Calu3 (cell line): ENCODE data around the gene NPHP4. TPM values are rescaled to one million over a fixed set of nuclear protein-coding genes. Genes with fewer than 3 reads are reported as not detected.
"Not testable (repeated sequence)": the region's sequence is repeated elsewhere in the genome, so short reads cannot be mapped to it uniquely, and the experiment has no call there.

Experiments
- BruUV-seq: library from RNA; stranded (reverse); fragments of 400-500 nt; replicated peaks from 2 replicates; lab custom pipeline; 2021; lab: Mats Ljungman, UMichigan
- CTCF ChIA-PET: fragments of 300-600 bp; sonication (Branson Sonifier 250); formaldehyde crosslinking; loops from one replicate; lab custom pipeline; 2022; ENCODE audit warnings: antibody characterized with exemption; lab: Charles Lee
- DNase-seq: peaks from one replicate; pipeline ENCODE4 v3.0.0; 2022
- H3K27ac Mint-ChIP-seq: one replicate; pipeline ENCODE4 v1.8.0; 2022; ENCODE audit warnings: mixed read lengths; ENCODE audit not compliant: unreplicated experiment
- H3K27me3 Mint-ChIP-seq: one replicate; pipeline ENCODE4 v1.8.0; 2022; ENCODE audit warnings: mixed read lengths; ENCODE audit not compliant: unreplicated experiment
- H3K36me3 Mint-ChIP-seq: one replicate; pipeline ENCODE4 v1.8.0; 2022; ENCODE audit warnings: mild to moderate bottlenecking, moderate library complexity, mixed read lengths; ENCODE audit not compliant: insufficient read depth, unreplicated experiment
- H3K4me1 Mint-ChIP-seq: one replicate; pipeline ENCODE4 v1.8.0; 2022; ENCODE audit warnings: mild to moderate bottlenecking, low read depth, mixed read lengths; ENCODE audit not compliant: unreplicated experiment
- H3K4me3 Mint-ChIP-seq: one replicate; pipeline ENCODE4 v1.8.0; 2022; ENCODE audit warnings: mild to moderate bottlenecking, low read depth, moderate library complexity, mixed read lengths; ENCODE audit not compliant: unreplicated experiment
- H3K9me3 Mint-ChIP-seq: one replicate; pipeline ENCODE4 v1.8.0; 2022; ENCODE audit warnings: low read depth, mixed read lengths; ENCODE audit not compliant: unreplicated experiment
- intact Hi-C: fragments of 100-400 bp; cut with micrococcal nuclease; formaldehyde crosslinking; loops from one replicate; pipeline ENCODE4 v1.10.0; 2022; ENCODE audit not compliant: unreplicated experiment
- total RNA-seq: library from RNA; stranded (reverse); gene quantifications from 2 replicates; pipeline ENCODE4 v1.2.3, GENCODE V29; 2022
- TF ChIP-seq, protein P1 (sequence below): fragments of 200-600 bp; IDR thresholded peaks from one replicate; pipeline ENCODE4 v1.8.0; 2022; ENCODE audit warnings: antibody characterized with exemption; ENCODE audit not compliant: unreplicated experiment

Gene NPHP4
- total RNA-seq, 1 experiment from 2014 or later: 11.1 TPM

GRCh38 chr1:6023346-6023745 lies 31.1 kb upstream of the NPHP4 start:
- TF ChIP-seq, protein P1, sequence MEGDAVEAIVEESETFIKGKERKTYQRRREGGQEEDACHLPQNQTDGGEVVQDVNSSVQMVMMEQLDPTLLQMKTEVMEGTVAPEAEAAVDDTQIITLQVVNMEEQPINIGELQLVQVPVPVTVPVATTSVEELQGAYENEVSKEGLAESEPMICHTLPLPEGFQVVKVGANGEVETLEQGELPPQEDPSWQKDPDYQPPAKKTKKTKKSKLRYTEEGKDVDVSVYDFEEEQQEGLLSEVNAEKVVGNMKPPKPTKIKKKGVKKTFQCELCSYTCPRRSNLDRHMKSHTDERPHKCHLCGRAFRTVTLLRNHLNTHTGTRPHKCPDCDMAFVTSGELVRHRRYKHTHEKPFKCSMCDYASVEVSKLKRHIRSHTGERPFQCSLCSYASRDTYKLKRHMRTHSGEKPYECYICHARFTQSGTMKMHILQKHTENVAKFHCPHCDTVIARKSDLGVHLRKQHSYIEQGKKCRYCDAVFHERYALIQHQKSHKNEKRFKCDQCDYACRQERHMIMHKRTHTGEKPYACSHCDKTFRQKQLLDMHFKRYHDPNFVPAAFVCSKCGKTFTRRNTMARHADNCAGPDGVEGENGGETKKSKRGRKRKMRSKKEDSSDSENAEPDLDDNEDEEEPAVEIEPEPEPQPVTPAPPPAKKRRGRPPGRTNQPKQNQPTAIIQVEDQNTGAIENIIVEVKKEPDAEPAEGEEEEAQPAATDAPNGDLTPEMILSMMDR: no peak
- Mint-ChIP-seq H3K27ac (no peak overlapping the region), H3K4me1 (no peaks in the 10 kb centered on the region), H3K27me3 (no peaks in the 10 kb centered on the region), H3K9me3 (no peaks in the 10 kb centered on the region), H3K36me3 (no peaks in the 10 kb centered on the region), H3K4me3 (no peak overlapping the region)
- intact Hi-C loops: no loop called here
- DNase-seq: no peak
- CTCF ChIA-PET: no interaction called here
- no TSS peak for BruUV-seq

DNA sequence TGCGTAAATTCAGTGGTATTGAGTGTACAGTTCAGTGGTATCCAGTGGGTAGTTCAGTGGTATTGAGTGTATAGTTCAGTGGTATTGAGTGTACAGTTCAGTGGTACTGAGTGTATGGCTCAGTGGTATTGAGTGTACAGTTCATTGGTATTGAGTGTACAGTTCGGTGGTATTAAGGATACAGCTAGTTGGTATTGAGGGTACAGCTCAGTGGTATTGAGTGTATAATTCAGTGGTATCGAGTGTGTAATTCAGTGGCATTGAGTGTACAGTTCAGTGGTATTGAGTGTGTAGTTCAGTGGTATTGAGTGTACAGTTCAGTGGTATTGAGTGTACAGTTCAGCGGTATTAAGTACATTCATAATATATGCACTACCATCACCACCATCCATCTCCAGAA lies 30.0 kb upstream of the NPHP4 start:
- BruUV-seq: no TSS peak

GRCh38 chr1:6019166-6019845 lies 27.1 kb upstream of the NPHP4 start:
- Mint-ChIP-seq H3K4me3 (no peak overlapping the region), H3K4me1 (no peaks in the 10 kb centered on the region), H3K36me3 (no peaks in the 10 kb centered on the region), H3K9me3 (no peaks in the 10 kb centered on the region), H3K27me3 (no peaks in the 10 kb centered on the region), H3K27ac (no peak overlapping the region)
- no peak for DNase-seq
- TF ChIP-seq, protein P1: no peak
- intact Hi-C loops: no loop called here
- CTCF ChIA-PET: interaction anchor here (0.8 kb wide), 1 partner anchor 13 kb away, joined by 4 read pairs; no protein-coding TSS in a partner anchor
- BruUV-seq: no TSS peak

More for the DNA sequence above, 30.0 kb upstream of the NPHP4 start:
- H3K4me1 Mint-ChIP-seq: no peaks in the 10 kb centered on the region
- no peak overlapping the region for H3K27ac Mint-ChIP-seq
- CTCF ChIA-PET: no interaction called here
- H3K27me3 Mint-ChIP-seq: no peaks in the 10 kb centered on the region
- H3K4me3 Mint-ChIP-seq: no peak overlapping the region
- TF ChIP-seq, protein P1: no peak
- H3K9me3 Mint-ChIP-seq: no peaks in the 10 kb centered on the region
- no peak for DNase-seq
- no peaks in the 10 kb centered on the region for H3K36me3 Mint-ChIP-seq
- intact Hi-C loops: no loop called here

- CTCF ChIA-PET, intact Hi-C loops: not testable (repeated sequence)
These were observed 25.4 kb upstream of the NPHP4 start for GRCh38 chr1:6017654-6018053.

GRCh38 chr1:6016191-6016865 lies 24.1 kb upstream of the NPHP4 start:
- H3K9me3 Mint-ChIP-seq: no peaks in the 10 kb centered on the region
- H3K4me3 Mint-ChIP-seq: no peak overlapping the region
- H3K4me1 Mint-ChIP-seq: no peaks in the 10 kb centered on the region
- peaks cover 6% of the 10 kb centered on the region for H3K27me3 Mint-ChIP-seq
- TF ChIP-seq, protein P1: no peak
- CTCF ChIA-PET: no interaction called here
- no peak overlapping the region for H3K27ac Mint-ChIP-seq
- BruUV-seq: no TSS peak
- intact Hi-C loops: no loop called here
- no peaks in the 10 kb centered on the region for H3K36me3 Mint-ChIP-seq
- DNase-seq: no peak

More at GRCh38 chr1:6017654-6018053, 25.4 kb upstream of the NPHP4 start:
- not testable (repeated sequence) for H3K4me3 Mint-ChIP-seq, H3K4me1 Mint-ChIP-seq, DNase-seq, BruUV-seq, H3K36me3 Mint-ChIP-seq, H3K27me3 Mint-ChIP-seq, H3K9me3 Mint-ChIP-seq, H3K27ac Mint-ChIP-seq
